Osteoblast (primary cell): ENCODE results near the gene ATL2. TPM values are rescaled to one million over a fixed set of nuclear protein-coding genes. Genes with fewer than 3 reads are reported as not detected.
A peak's percentile ranks its signal among the peaks of the same experiment; 100 is the strongest.

Experiments used
- DNase-seq: peaks from one replicate; pipeline ENCODE4 v3.0.0; 2011; ENCODE audit warnings: low spot score, mixed read lengths; ENCODE audit not compliant: insufficient read length; ENCODE audit errors: missing footprints
- H2AFZ ChIP-seq: 2 replicates; pipeline ENCODE4 v1.6.0; 2011; ENCODE audit warnings: mild to moderate bottlenecking, low read length
- H3K27ac ChIP-seq: 2 replicates; pipeline ENCODE4 v1.5.1; 2011; ENCODE audit warnings: mild to moderate bottlenecking, low read depth, low read length, moderate library complexity
- H3K27me3 ChIP-seq: 2 replicates; pipeline ENCODE4 v1.6.0; 2012; ENCODE audit warnings: mild to moderate bottlenecking, control low read depth, inconsistent platforms, low read length, moderate library complexity; ENCODE audit not compliant: insufficient read depth
- H3K36me3 ChIP-seq: 2 replicates; pipeline ENCODE4 v1.5.1; 2011; ENCODE audit warnings: mild to moderate bottlenecking, low read length, control low read depth, moderate library complexity; ENCODE audit not compliant: insufficient read depth
- H3K4me1 ChIP-seq: 2 replicates; pipeline ENCODE4 v1.5.1; 2011; ENCODE audit warnings: mild to moderate bottlenecking, low read length, control low read depth, moderate library complexity; ENCODE audit not compliant: insufficient read depth
- H3K4me2 ChIP-seq: 2 replicates; pipeline ENCODE4 v1.6.0; 2011; ENCODE audit warnings: mild to moderate bottlenecking, low read length; ENCODE audit not compliant: insufficient read depth
- H3K4me3 ChIP-seq: fragments of 200-600 bp; sonication (generic); 3 replicates; pipeline ENCODE4 v1.5.1; 2012; ENCODE audit warnings: mild to moderate bottlenecking, low read length, inconsistent platforms; ENCODE audit not compliant: insufficient read depth
- H3K79me2 ChIP-seq: 2 replicates; pipeline ENCODE4 v1.6.0; 2012; ENCODE audit warnings: mild to moderate bottlenecking, low read length, control low read depth, inconsistent platforms; ENCODE audit not compliant: insufficient read depth
- H3K9me3 ChIP-seq: 2 replicates; pipeline ENCODE4 v1.5.1; 2011; ENCODE audit warnings: low read depth, low read length, control low read depth
- H4K20me1 ChIP-seq: 2 replicates; pipeline ENCODE4 v1.6.0; 2012; ENCODE audit warnings: mild to moderate bottlenecking, low read length, control low read depth; ENCODE audit not compliant: insufficient read depth
- total RNA-seq: library from RNA; depleted of rRNA; stranded (reverse); fragments of >200 nt; gene quantifications from 2 replicates; pipeline ENCODE4 v1.2.3, GENCODE V29; 2012
- TF ChIP-seq, protein P1 (sequence below): IDR thresholded peaks from 2 replicates; pipeline ENCODE4 v1.5.1; 2011; ENCODE audit warnings: mild to moderate bottlenecking, low read depth, low read length, moderate library complexity; ENCODE audit errors: extremely low read depth

Gene ATL2
- total RNA-seq, 1 donor, result 64.4 TPM

GRCh38 chr2:38394903-38395341 lies 17.8 kb upstream of the ATL2 start:
- DNase-seq, result no peak

DNA sequence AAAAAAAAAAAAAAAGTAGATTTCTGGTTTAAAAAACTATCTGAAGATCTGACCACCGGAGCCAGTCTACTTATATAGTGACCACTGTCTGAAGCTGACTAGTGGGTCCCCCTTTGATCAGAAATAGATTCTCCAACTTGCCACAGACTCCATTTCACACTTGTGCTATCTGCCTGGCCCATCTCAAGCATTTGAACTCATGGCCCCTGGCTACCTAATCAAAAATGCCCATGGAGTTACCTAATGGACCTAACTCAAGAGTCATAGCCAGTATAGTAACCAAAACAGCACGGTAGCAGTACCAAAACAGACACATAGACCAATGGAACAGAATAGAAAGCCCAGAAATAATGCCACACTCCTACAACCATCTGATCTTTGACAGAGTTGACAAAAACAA lies 17.0 kb upstream of the ATL2 start:
- peaks cover 44% of the 10 kb centered on the region for H3K27me3 ChIP-seq
- no peaks in the 10 kb centered on the region for H3K9me3 ChIP-seq
- no peak overlapping the region for H2AFZ ChIP-seq
- no peak overlapping the region for H3K27ac ChIP-seq
- peaks cover 16% of the 10 kb centered on the region for H3K4me1 ChIP-seq
- no peaks in the 10 kb centered on the region for H3K79me2 ChIP-seq
- no peaks in the 10 kb centered on the region for H4K20me1 ChIP-seq
- TF ChIP-seq, protein P1, sequence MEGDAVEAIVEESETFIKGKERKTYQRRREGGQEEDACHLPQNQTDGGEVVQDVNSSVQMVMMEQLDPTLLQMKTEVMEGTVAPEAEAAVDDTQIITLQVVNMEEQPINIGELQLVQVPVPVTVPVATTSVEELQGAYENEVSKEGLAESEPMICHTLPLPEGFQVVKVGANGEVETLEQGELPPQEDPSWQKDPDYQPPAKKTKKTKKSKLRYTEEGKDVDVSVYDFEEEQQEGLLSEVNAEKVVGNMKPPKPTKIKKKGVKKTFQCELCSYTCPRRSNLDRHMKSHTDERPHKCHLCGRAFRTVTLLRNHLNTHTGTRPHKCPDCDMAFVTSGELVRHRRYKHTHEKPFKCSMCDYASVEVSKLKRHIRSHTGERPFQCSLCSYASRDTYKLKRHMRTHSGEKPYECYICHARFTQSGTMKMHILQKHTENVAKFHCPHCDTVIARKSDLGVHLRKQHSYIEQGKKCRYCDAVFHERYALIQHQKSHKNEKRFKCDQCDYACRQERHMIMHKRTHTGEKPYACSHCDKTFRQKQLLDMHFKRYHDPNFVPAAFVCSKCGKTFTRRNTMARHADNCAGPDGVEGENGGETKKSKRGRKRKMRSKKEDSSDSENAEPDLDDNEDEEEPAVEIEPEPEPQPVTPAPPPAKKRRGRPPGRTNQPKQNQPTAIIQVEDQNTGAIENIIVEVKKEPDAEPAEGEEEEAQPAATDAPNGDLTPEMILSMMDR, result no peak
- no peak for DNase-seq
- H3K36me3 ChIP-seq, result no peaks in the 10 kb centered on the region
- H3K4me2 ChIP-seq, result no peak overlapping the region
- no peak overlapping the region for H3K4me3 ChIP-seq

More at GRCh38 chr2:38394903-38395341, 17.8 kb upstream of the ATL2 start:
- H2AFZ ChIP-seq, result no peak overlapping the region
- no peaks in the 10 kb centered on the region for H4K20me1 ChIP-seq
- H3K79me2 ChIP-seq, result no peaks in the 10 kb centered on the region
- peaks cover 35% of the 10 kb centered on the region for H3K27me3 ChIP-seq
- H3K4me2 ChIP-seq, result peak overlapping the region; percentile 58
- TF ChIP-seq, protein P1, result no peak
- H3K4me3 ChIP-seq, result peak overlapping the region; percentile 27
- no peaks in the 10 kb centered on the region for H3K36me3 ChIP-seq
- H3K9me3 ChIP-seq, result no peaks in the 10 kb centered on the region
- H3K4me1 ChIP-seq, result peaks cover 16% of the 10 kb centered on the region
- no peak overlapping the region for H3K27ac ChIP-seq

DNA sequence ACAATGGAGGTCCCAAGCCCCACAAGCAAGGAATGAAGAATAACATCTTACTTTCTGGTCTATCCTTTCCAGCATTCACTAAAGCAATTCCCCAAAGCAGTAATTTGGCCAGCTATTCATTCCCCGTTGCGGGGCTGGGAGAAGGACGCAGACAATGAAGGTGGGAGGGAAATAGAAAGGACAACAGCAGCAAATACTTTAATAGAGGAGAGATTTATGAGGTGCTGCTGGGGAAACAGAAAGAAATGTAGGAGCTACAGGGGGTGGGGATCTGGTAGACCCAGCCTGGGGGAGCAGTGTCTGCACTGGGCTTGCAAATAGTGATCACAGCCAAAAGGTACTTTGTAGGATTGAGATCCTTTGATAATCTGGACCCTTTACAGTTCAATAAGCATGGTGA lies 13.9 kb upstream of the ATL2 start:
- TF ChIP-seq, protein P1, result no peak
- H3K4me1 ChIP-seq, result peaks cover 14% of the 10 kb centered on the region

GRCh38 chr2:38387887-38388286 lies 10.8 kb upstream of the ATL2 start:
- Histone ChIP-seq H3K36me3 (no peaks in the 10 kb centered on the region), H4K20me1 (no peaks in the 10 kb centered on the region), H3K9me3 (no peaks in the 10 kb centered on the region), H3K27ac (no peak overlapping the region), H3K4me3 (no peak overlapping the region), H3K4me1 (no peaks in the 10 kb centered on the region), H3K4me2 (no peak overlapping the region), H3K79me2 (no peaks in the 10 kb centered on the region), H3K27me3 (peaks cover 32% of the 10 kb centered on the region), H2AFZ (no peak overlapping the region)
- no peak for DNase-seq
- TF ChIP-seq, protein P1, result no peak

More for the DNA sequence above, 13.9 kb upstream of the ATL2 start:
- Histone ChIP-seq H3K79me2 (no peaks in the 10 kb centered on the region), H3K36me3 (no peaks in the 10 kb centered on the region), H3K27ac (no peak overlapping the region), H3K9me3 (no peaks in the 10 kb centered on the region), H3K27me3 (peaks cover 44% of the 10 kb centered on the region), H4K20me1 (no peaks in the 10 kb centered on the region), H2AFZ (no peak overlapping the region), H3K4me3 (no peak overlapping the region), H3K4me2 (no peak overlapping the region)
- no peak for DNase-seq
